CD4-positive, alpha-beta T cell (primary cell): Measurements from ENCODE around the gene PHC1. TPM values are rescaled to one million over a fixed set of nuclear protein-coding genes. Genes with fewer than 3 reads are reported as not detected.
A peak's percentile ranks its signal among the peaks of the same experiment; 100 is the strongest.

Experiments
- ATAC-seq: fragments of 200-7000 bp; cut with Tn5 transposase; one replicate; pipeline ENCODE4 v1.10.0; 2022; ENCODE audit warnings: mild to moderate bottlenecking; ENCODE audit not compliant: poor library complexity
- CTCF ChIA-PET: fragments of 350-600 bp; sonication (Branson Sonifier 250); formaldehyde crosslinking; loops from one replicate; lab custom pipeline; 2021; ENCODE audit warnings: antibody characterized with exemption, inconsistent platforms; lab: Charles Lee
- POLR2A ChIA-PET: fragments of 350-600 bp; sonication (Branson Sonifier 250); formaldehyde crosslinking; loops from one replicate; lab custom pipeline; 2021; ENCODE audit warnings: antibody characterized with exemption, inconsistent platforms; lab: Charles Lee
- DNase-seq, 14 experiments: peaks; one replicate each; pipeline ENCODE4 v3.0.0-alpha.2; 2013 to 2020; ENCODE audit warnings: mixed read lengths in 2 of 14
- H3K27ac ChIP-seq, 2 donors: one replicate each; pipeline versions ENCODE4 v1.5.1 to v1.7.0; 2013; ENCODE audit warnings: low read length in 2 of 2, low read depth in 1 of 2, mild to moderate bottlenecking in 1 of 2
- H3K27me3 ChIP-seq, 2 experiments: 1 replicate in 1 of 2; 2 replicates in 1 of 2; pipeline versions ENCODE4 v1.6.1 to v1.7.0; 2013; ENCODE audit warnings: low read length in 2 of 2, control low read depth in 1 of 2, mild to moderate bottlenecking in 1 of 2, moderate library complexity in 1 of 2; ENCODE audit not compliant: insufficient read depth in 2 of 2, control insufficient read depth in 1 of 2
- H3K36me3 ChIP-seq: one replicate; pipeline ENCODE4 v1.6.1; 2013; ENCODE audit warnings: low read length, control low read depth; ENCODE audit not compliant: insufficient read depth
- H3K4me1 ChIP-seq: one replicate; pipeline ENCODE4 v1.6.1; 2013; ENCODE audit warnings: low read length, control low read depth; ENCODE audit not compliant: insufficient read depth
- H3K4me3 ChIP-seq: one replicate; pipeline ENCODE4 v1.5.1; 2013; ENCODE audit warnings: mild to moderate bottlenecking, low read length, moderate library complexity
- H3K9me3 ChIP-seq, 2 experiments: 1 replicate in 1 of 2; 2 replicates in 1 of 2; pipeline versions ENCODE4 v1.6.1 to v1.7.0; 2013; ENCODE audit warnings: low read length in 2 of 2, mild to moderate bottlenecking in 2 of 2, control low read depth in 1 of 2, moderate library complexity in 1 of 2; ENCODE audit not compliant: control insufficient read depth in 1 of 2, insufficient read depth in 1 of 2
- H3K27ac Mint-ChIP-seq: one replicate; pipeline ENCODE4 v1.8.0; 2020; ENCODE audit warnings: mixed read lengths
- H3K27me3 Mint-ChIP-seq: one replicate; pipeline ENCODE4 v1.8.0; 2021; ENCODE audit warnings: mixed read lengths
- H3K36me3 Mint-ChIP-seq: one replicate; pipeline ENCODE4 v1.8.0; 2021; ENCODE audit warnings: low read depth, mixed read lengths
- H3K4me1 Mint-ChIP-seq: one replicate; pipeline ENCODE4 v1.8.0; 2021; ENCODE audit warnings: low read depth, mixed read lengths
- H3K4me3 Mint-ChIP-seq: one replicate; pipeline ENCODE4 v1.8.0; 2020; ENCODE audit warnings: mild to moderate bottlenecking, mixed read lengths
- H3K9me3 Mint-ChIP-seq: one replicate; pipeline ENCODE4 v1.8.0; 2020; ENCODE audit warnings: mixed read lengths
- intact Hi-C, 2 experiments: fragments of 100-400 bp; cut with DNase I in 1 of 2; cut with micrococcal nuclease in 1 of 2; formaldehyde crosslinking; loops; one replicate each; pipeline versions ENCODE4 v1.15.1 to v1.9.0; 2023 to 2025; cut with DNase I, micrococcal nuclease
- total RNA-seq, 174 experiments: library from RNA in 2 of 174; stranded (reverse) in 2 of 174; gene quantifications; one replicate each; pipeline ENCODE4 v1.2.3 and lab custom pipeline; 2021 to 2026
- TF ChIP-seq, protein P1 (sequence below): fragments of 200-600 bp; IDR thresholded peaks from one replicate; pipeline ENCODE4 v1.8.0; 2022; ENCODE audit warnings: antibody characterized with exemption, mild to moderate bottlenecking

Gene PHC1
- total RNA-seq, 2 experiments from 2014 or later, result 46.6 to 47.2 TPM

DNA sequence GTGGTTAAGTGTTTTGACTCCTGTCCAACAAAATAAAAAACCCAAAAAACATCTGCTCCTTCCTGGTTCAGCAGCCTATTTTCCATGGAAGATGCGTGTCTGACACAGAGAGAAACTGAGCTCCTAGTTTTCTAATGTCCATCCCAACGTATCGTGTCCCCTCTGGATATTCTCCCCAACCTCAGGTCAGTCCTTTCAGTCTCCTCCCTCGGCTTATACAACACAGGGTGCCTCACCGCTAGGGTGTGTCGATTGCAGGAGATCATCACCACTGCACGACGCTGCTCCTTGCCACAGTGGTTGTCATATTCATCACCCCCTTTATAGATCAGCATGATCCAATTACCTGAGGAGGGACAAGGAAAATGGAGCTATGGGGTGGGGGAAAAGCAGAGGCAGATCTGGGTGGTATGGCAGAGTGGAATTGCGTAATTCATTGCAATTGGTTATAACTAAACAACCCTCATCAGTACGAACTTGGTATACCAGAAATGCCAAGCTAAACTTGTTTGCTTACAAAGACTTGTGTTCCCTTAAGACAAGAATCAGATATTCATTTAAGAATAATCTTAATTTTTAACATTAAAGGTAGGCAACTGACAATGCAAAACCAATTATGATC, 29.4 kb downstream of the PHC1 start:
- ATAC-seq, result no peak
- H3K27ac ChIP-seq, result no peak overlapping the region
- TF ChIP-seq, protein P1, sequence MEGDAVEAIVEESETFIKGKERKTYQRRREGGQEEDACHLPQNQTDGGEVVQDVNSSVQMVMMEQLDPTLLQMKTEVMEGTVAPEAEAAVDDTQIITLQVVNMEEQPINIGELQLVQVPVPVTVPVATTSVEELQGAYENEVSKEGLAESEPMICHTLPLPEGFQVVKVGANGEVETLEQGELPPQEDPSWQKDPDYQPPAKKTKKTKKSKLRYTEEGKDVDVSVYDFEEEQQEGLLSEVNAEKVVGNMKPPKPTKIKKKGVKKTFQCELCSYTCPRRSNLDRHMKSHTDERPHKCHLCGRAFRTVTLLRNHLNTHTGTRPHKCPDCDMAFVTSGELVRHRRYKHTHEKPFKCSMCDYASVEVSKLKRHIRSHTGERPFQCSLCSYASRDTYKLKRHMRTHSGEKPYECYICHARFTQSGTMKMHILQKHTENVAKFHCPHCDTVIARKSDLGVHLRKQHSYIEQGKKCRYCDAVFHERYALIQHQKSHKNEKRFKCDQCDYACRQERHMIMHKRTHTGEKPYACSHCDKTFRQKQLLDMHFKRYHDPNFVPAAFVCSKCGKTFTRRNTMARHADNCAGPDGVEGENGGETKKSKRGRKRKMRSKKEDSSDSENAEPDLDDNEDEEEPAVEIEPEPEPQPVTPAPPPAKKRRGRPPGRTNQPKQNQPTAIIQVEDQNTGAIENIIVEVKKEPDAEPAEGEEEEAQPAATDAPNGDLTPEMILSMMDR, result no peak
- H3K27me3 Mint-ChIP-seq, result no peaks in the 10 kb centered on the region
- H3K36me3 ChIP-seq, result peaks cover 49% of the 10 kb centered on the region
- ChIA-PET POLR2A (no interaction called here), CTCF (interaction anchor here (1.7 kb wide), 1 partner anchor 53 kb away, joined by 4 read pairs; no protein-coding TSS in a partner anchor)
- peak overlapping the region; percentile 27 for H3K27ac Mint-ChIP-seq
- no peaks in the 10 kb centered on the region for H3K9me3 ChIP-seq
- H3K36me3 Mint-ChIP-seq, result peaks cover 71% of the 10 kb centered on the region
- peaks cover 11% of the 10 kb centered on the region for H3K4me1 ChIP-seq
- H3K4me1 Mint-ChIP-seq, result peaks cover 28% of the 10 kb centered on the region
- intact Hi-C loops, result no loop called here
- no peaks in the 10 kb centered on the region for H3K27me3 ChIP-seq
- H3K9me3 Mint-ChIP-seq, result no peaks in the 10 kb centered on the region
- H3K4me3 ChIP-seq, result no peak overlapping the region
- no peak for DNase-seq
- no peak overlapping the region for H3K4me3 Mint-ChIP-seq

DNA sequence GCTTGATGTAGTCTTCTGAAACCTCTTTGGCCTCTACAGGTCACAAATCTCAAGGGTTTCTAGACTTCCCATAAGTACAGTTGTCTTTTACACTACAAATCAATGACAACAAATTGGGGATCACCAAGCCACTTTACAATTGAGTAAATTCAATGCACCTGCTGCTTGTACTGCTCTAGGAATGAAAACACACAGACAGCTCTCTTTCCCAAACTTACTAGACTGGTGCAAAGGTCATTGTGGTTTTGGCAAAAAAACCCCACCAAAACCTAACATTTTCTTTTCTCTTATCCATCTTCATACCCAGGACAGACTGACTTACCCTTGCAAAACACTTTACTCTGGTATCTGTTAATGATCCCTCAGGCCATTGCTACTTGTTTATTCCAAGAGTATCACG, 32.4 kb downstream of the PHC1 start:
- no peaks in the 10 kb centered on the region for H3K27me3 Mint-ChIP-seq
- H3K4me1 Mint-ChIP-seq, result peaks cover 45% of the 10 kb centered on the region
- TF ChIP-seq, protein P1, result no peak
- H3K27ac ChIP-seq, result peak overlapping the region in 1 of 2 donors; percentile 10
- no peak overlapping the region for H3K4me3 ChIP-seq
- ATAC-seq (no peak), DNase-seq (no peak)
- peaks cover 19% of the 10 kb centered on the region for H3K4me1 ChIP-seq
- H3K27ac Mint-ChIP-seq, result peak overlapping the region; percentile 93
- H3K27me3 ChIP-seq, result no peaks in the 10 kb centered on the region
- no peaks in the 10 kb centered on the region for H3K9me3 ChIP-seq
- peaks cover 85% of the 10 kb centered on the region for H3K36me3 Mint-ChIP-seq
- no peaks in the 10 kb centered on the region for H3K9me3 Mint-ChIP-seq
- H3K36me3 ChIP-seq, result peaks cover 42% of the 10 kb centered on the region
- intact Hi-C loops, result no loop called here
- CTCF ChIA-PET, result interaction anchor here (1.3 to 1.6 kb wide), 2 partner anchors 56 to 92 kb away, joined by 5 to 6 read pairs; no protein-coding TSS in a partner anchor
- peak overlapping the region; percentile 76 for H3K4me3 Mint-ChIP-seq
- POLR2A ChIA-PET, result no interaction called here

DNA sequence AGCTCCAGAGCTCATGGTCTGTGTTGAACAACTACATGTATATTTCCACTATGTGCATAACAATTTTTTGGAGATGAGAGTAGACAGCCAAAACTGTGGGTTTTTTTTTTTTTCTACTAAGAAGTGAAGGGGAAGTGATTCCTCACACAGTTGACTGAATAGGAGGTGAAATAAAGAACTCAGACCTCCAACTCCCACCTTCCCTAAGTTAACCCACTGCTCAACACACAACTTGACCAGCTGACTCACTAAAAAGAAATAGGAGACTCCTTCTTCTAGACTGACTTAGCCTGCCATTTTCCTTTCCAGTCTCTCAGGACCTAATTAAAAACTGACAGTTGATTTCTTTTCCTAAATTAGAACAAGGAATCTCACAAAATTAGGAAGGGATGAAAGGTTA, 33.4 kb downstream of the PHC1 start:
- Histone ChIP-seq H3K36me3 (peaks cover 32% of the 10 kb centered on the region), H3K4me1 (peaks cover 28% of the 10 kb centered on the region), H3K4me3 (peak overlapping the region; percentile 79), H3K27ac (peak overlapping the region; percentile 29 to 99), H3K9me3 (no peaks in the 10 kb centered on the region), H3K27me3 (no peaks in the 10 kb centered on the region)
- intact Hi-C loops, result loop anchor here (2.0 kb wide), 2 partner anchors 33 to 37 kb away; partner anchors contain the start of gene PHC1 (in 1 of the 2)
- Mint-ChIP-seq H3K4me1 (peaks cover 54% of the 10 kb centered on the region), H3K36me3 (peaks cover 75% of the 10 kb centered on the region), H3K9me3 (no peaks in the 10 kb centered on the region), H3K27me3 (no peaks in the 10 kb centered on the region), H3K27ac (peak overlapping the region; percentile 93), H3K4me3 (peak overlapping the region; percentile 76)
- TF ChIP-seq, protein P1, result no peak
- CTCF ChIA-PET, result interaction anchor here (1.3 to 7.3 kb wide), 4 partner anchors 57 to 101 kb away, joined by 5 to 75 read pairs (median 10); no protein-coding TSS in a partner anchor
- POLR2A ChIA-PET, result interaction anchor here (0.6 to 4.2 kb wide), 4 partner anchors 33 to 403 kb away, joined by 3 to 24 read pairs (median 14); partner anchors contain the start of gene PHC1
- no peak for ATAC-seq
- DNase-seq, result no peak
